GM23248 (cell line): ENCODE data around the gene C10orf71. TPM values are rescaled to one million over a fixed set of nuclear protein-coding genes. Genes with fewer than 3 reads are reported as not detected.

Experiments
- DNase-seq: peaks from one replicate; pipeline ENCODE4 v3.0.0-alpha.2; 2015
- H2AFZ ChIP-seq: fragments of 200-600 bp; sonication (generic); 2 replicates; pipeline ENCODE4 v1.6.1; 2016; ENCODE audit warnings: antibody characterized with exemption
- H3F3A ChIP-seq: fragments of 200-600 bp; sonication (generic); 2 replicates; pipeline ENCODE4 v1.6.1; 2016; ENCODE audit warnings: mild to moderate bottlenecking, antibody characterized with exemption, mixed run types; ENCODE audit not compliant: insufficient read depth
- H3K27ac ChIP-seq: fragments of 200-600 bp; sonication (generic); 2 replicates; pipeline ENCODE4 v1.5.1; 2016; ENCODE audit warnings: mild to moderate bottlenecking
- H3K27me3 ChIP-seq: fragments of 200-600 bp; sonication (generic); replicated peaks from 2 replicates; pipeline ENCODE4 v1.6.1; 2016; ENCODE audit warnings: mild to moderate bottlenecking; ENCODE audit not compliant: insufficient read depth
- H3K36me3 ChIP-seq: fragments of 200-600 bp; sonication (generic); 2 replicates; pipeline ENCODE4 v1.6.1; 2016; ENCODE audit warnings: low read depth, mild to moderate bottlenecking
- H3K4me1 ChIP-seq: fragments of 200-600 bp; sonication (generic); 2 replicates; pipeline ENCODE4 v1.6.1; 2016; ENCODE audit warnings: mild to moderate bottlenecking; ENCODE audit not compliant: insufficient read depth
- H3K4me2 ChIP-seq: fragments of 200-600 bp; sonication (generic); one replicate; pipeline ENCODE4 v1.6.1; 2016; ENCODE audit warnings: mild to moderate bottlenecking; ENCODE audit not compliant: unreplicated experiment
- H3K4me3 ChIP-seq: fragments of 200-600 bp; sonication (generic); 2 replicates; pipeline ENCODE4 v1.5.1; 2016; ENCODE audit warnings: mild to moderate bottlenecking
- H3K79me2 ChIP-seq: fragments of 200-600 bp; sonication (generic); 2 replicates; pipeline ENCODE4 v1.6.1; 2016; ENCODE audit warnings: mild to moderate bottlenecking; ENCODE audit not compliant: insufficient read depth
- H3K9ac ChIP-seq: fragments of 200-600 bp; sonication (generic); 2 replicates; pipeline ENCODE4 v1.6.1; 2016; ENCODE audit warnings: mild to moderate bottlenecking
- H3K9me2 ChIP-seq: fragments of 200-600 bp; sonication (generic); 2 replicates; pipeline ENCODE4 v1.6.1; 2016; ENCODE audit warnings: mixed run types, mild to moderate bottlenecking, moderate library complexity; ENCODE audit not compliant: insufficient read depth
- H3K9me3 ChIP-seq: fragments of 200-600 bp; sonication (generic); one replicate; pipeline ENCODE4 v1.6.1; 2017; ENCODE audit warnings: low read depth
- H4K20me1 ChIP-seq: fragments of 200-600 bp; sonication (generic); 2 replicates; pipeline ENCODE4 v1.6.0; 2016; ENCODE audit not compliant: insufficient read depth
- EZH2 ChIP-seq: fragments of 200-600 bp; sonication (generic); IDR thresholded peaks from 2 replicates; pipeline ENCODE4 v1.6.1; 2018; ENCODE audit warnings: antibody characterized with exemption, mild to moderate bottlenecking; ENCODE audit not compliant: insufficient read depth, poor library complexity, severe bottlenecking
- EZH2phosphoT487 ChIP-seq: fragments of 200-600 bp; sonication (generic); IDR thresholded peaks from 2 replicates; pipeline ENCODE4 v1.6.1; 2018; ENCODE audit warnings: antibody characterized with exemption, moderate library complexity, mild to moderate bottlenecking, low read depth; ENCODE audit not compliant: insufficient read depth
- WGBS, 2 experiments: methylation state at CpG; one replicate each; pipeline ENCODE4 v1.1.6; 2015 to 2017; ENCODE audit warnings: low lambda C conversion rate in 2 of 2, low coverage in 1 of 2; ENCODE audit errors: missing lambda C conversion rate in 2 of 2; 5-methylcytosine and 5-hydroxymethylcytosine counted together
- in situ Hi-C: fragments of 300-500 bp; cut with MboI; formaldehyde crosslinking; loops from 2 replicates; pipeline ENCODE4 v1.15.0; 2020
- polyA plus RNA-seq: library from polyadenylated mRNA; unstranded; fragments of >200 nt; fragmentation: Nextera tagmentation; extraction: Ambion mirVana; gene quantifications from 2 replicates; pipeline ENCODE4 v1.2.1, GENCODE V29; 2016
- total RNA-seq: library from RNA; depleted of rRNA; stranded (reverse); fragments of >200 nt; shearing (Covaris generic); gene quantifications from 2 replicates; pipeline ENCODE4 v1.2.3, GENCODE V29; 2014

The C10orf71 gene
- total and polyA plus RNA-seq, 2 experiments from 2014 or later = not detected

- H3K4me3 ChIP-seq = no peak overlapping the region
- TF ChIP-seq EZH2 = no peak
- no peak for TF ChIP-seq EZH2phosphoT487
- no peak overlapping the region for H3K4me2 ChIP-seq
- 37 to 56% methylated on average over 7 of the region's 7 CpGs for WGBS, 2 experiments
- in situ Hi-C loops = no loop called here
- H3K79me2 ChIP-seq = no peaks in the 10 kb centered on the region
- no peaks in the 10 kb centered on the region for H3K9me2 ChIP-seq
- H3K4me1 ChIP-seq = no peaks in the 10 kb centered on the region
- DNase-seq = no peak
- H3K36me3 ChIP-seq = no peaks in the 10 kb centered on the region
- no peaks in the 10 kb centered on the region for H3F3A ChIP-seq
- H2AFZ ChIP-seq = no peak overlapping the region
- H3K27me3 ChIP-seq = peaks cover 22% of the 10 kb centered on the region
- no peaks in the 10 kb centered on the region for H4K20me1 ChIP-seq
- H3K27ac ChIP-seq = no peak overlapping the region
- no peaks in the 10 kb centered on the region for H3K9me3 ChIP-seq
- H3K9ac ChIP-seq = no peak overlapping the region
Observed at GRCh38 chr10:49323171-49323895, 24.4 kb downstream of the C10orf71 start.

- in situ Hi-C loops = no loop called here
- 60 to 65% methylated on average over 9 of the region's 9 CpGs for WGBS, 2 experiments
Observed at GRCh38 chr10:49323896-49324270, 24.9 kb downstream of the C10orf71 start.

GRCh38 chr10:49324711-49325110 is 25.7 kb downstream of the C10orf71 start:
- Histone ChIP-seq H3K79me2 (no peaks in the 10 kb centered on the region), H3K27me3 (peaks cover 30% of the 10 kb centered on the region), H3K4me3 (no peak overlapping the region), H3K36me3 (no peaks in the 10 kb centered on the region), H3K9me2 (no peaks in the 10 kb centered on the region), H3K4me1 (no peaks in the 10 kb centered on the region), H3F3A (no peaks in the 10 kb centered on the region), H4K20me1 (no peaks in the 10 kb centered on the region), H2AFZ (no peak overlapping the region), H3K9ac (no peak overlapping the region), H3K27ac (no peak overlapping the region), H3K4me2 (no peak overlapping the region), H3K9me3 (no peaks in the 10 kb centered on the region)
- in situ Hi-C loops = no loop called here
- DNase-seq = peak; percentile 6
- 68 to 69% methylated on average over 4 of the region's 4 CpGs for WGBS, 2 experiments
- TF ChIP-seq EZH2phosphoT487 (no peak), EZH2 (no peak)

More at GRCh38 chr10:49323896-49324270, 24.9 kb downstream of the C10orf71 start:
- Histone ChIP-seq H3K9me2 (no peaks in the 10 kb centered on the region), H3K36me3 (no peaks in the 10 kb centered on the region), H3K79me2 (no peaks in the 10 kb centered on the region), H2AFZ (no peak overlapping the region), H3K4me3 (no peak overlapping the region), H3K9ac (no peak overlapping the region), H3K4me2 (no peak overlapping the region), H3K27me3 (peaks cover 28% of the 10 kb centered on the region), H4K20me1 (no peaks in the 10 kb centered on the region), H3K4me1 (no peaks in the 10 kb centered on the region), H3K27ac (no peak overlapping the region), H3F3A (no peaks in the 10 kb centered on the region), H3K9me3 (no peaks in the 10 kb centered on the region)
- no peak for DNase-seq
- TF ChIP-seq EZH2 (no peak), EZH2phosphoT487 (no peak)

GRCh38 chr10:49325131-49325915 is 26.4 kb downstream of the C10orf71 start:
- in situ Hi-C loops = no loop called here
- TF ChIP-seq EZH2 (no peak), EZH2phosphoT487 (no peak)
- Histone ChIP-seq H3F3A (no peaks in the 10 kb centered on the region), H3K27me3 (peaks cover 30% of the 10 kb centered on the region), H3K9me3 (no peaks in the 10 kb centered on the region), H3K9me2 (no peaks in the 10 kb centered on the region), H4K20me1 (no peaks in the 10 kb centered on the region), H3K9ac (no peak overlapping the region), H3K27ac (no peak overlapping the region), H3K4me1 (no peaks in the 10 kb centered on the region), H2AFZ (no peak overlapping the region), H3K79me2 (no peaks in the 10 kb centered on the region), H3K36me3 (no peaks in the 10 kb centered on the region), H3K4me3 (no peak overlapping the region), H3K4me2 (no peak overlapping the region)
- DNase-seq = no peak
- WGBS, 2 experiments = 61 to 66% methylated on average over 20 of the region's 20 CpGs
